Colonic mucosa (tissue), 4 donors: ENCODE results near the gene CAPSL. TPM values are rescaled to one million over a fixed set of nuclear protein-coding genes. Genes with fewer than 3 reads are reported as not detected.

Experiments
- DNase-seq: peaks from one replicate; pipeline ENCODE4 v3.0.0-alpha.2; 2020
- H3K27ac ChIP-seq: fragments of 200-600 bp; one replicate; pipeline ENCODE4 v1.8.0; 2021
- H3K27me3 ChIP-seq: fragments of 200-600 bp; one replicate; pipeline ENCODE4 v1.8.0; 2021
- H3K36me3 ChIP-seq: fragments of 200-600 bp; one replicate; pipeline ENCODE4 v1.8.0; 2021
- H3K4me1 ChIP-seq: fragments of 200-600 bp; one replicate; pipeline ENCODE4 v1.8.0; 2021; ENCODE audit warnings: mild to moderate bottlenecking
- H3K4me3 ChIP-seq: fragments of 200-600 bp; one replicate; pipeline ENCODE4 v1.8.0; 2021
- H3K9ac ChIP-seq, 2 donors: one replicate each; pipeline ENCODE4 v1.7.0; 2013; ENCODE audit warnings: control low read depth in 2 of 2, low read depth in 2 of 2, low read length in 2 of 2
- H3K9me3 ChIP-seq: fragments of 200-600 bp; one replicate; pipeline ENCODE4 v1.8.0; 2021
- CTCF ChIP-seq: fragments of 200-600 bp; IDR thresholded peaks from one replicate; pipeline ENCODE4 v1.8.0; 2022; ENCODE audit warnings: antibody characterized with exemption, mild to moderate bottlenecking
- intact Hi-C: fragments of 100-400 bp; cut with DNase I; formaldehyde crosslinking; loops from one replicate; pipeline ENCODE4 v1.14.1; 2022
- total RNA-seq, 2 donors: library from RNA; stranded (reverse); fragmentation: NEBNext Ultra II Directional in 1 of 2; extraction: Animal tissue kit (Norgen Biotek cat#: 25700) in 1 of 2; gene quantifications; one replicate each; pipeline ENCODE4 v1.2.1, GENCODE V29; 2021
- donor health status: healthy.
- donor health status: DM: no; HTN: no; CAD: no.
- donor health status: DM: no; HTN: no; CAD: no.

Gene CAPSL
- total RNA-seq, 2 donors from 2014 or later, result not detected

- Histone ChIP-seq H3K4me1 (no peaks in the 10 kb centered on the region), H3K36me3 (no peaks in the 10 kb centered on the region), H3K9ac (no peak overlapping the region), H3K27ac (no peak overlapping the region), H3K27me3 (no peaks in the 10 kb centered on the region), H3K4me3 (no peak overlapping the region), H3K9me3 (no peaks in the 10 kb centered on the region)
- intact Hi-C loops, result no loop called here
- TF ChIP-seq CTCF, result no peak
- DNase-seq, result no peak
Measured at GRCh38 chr5:35886381-35886780, 52.0 kb downstream of the CAPSL start.

GRCh38 chr5:35884773-35885172 lies 53.6 kb downstream of the CAPSL start:
- no peak for TF ChIP-seq CTCF
- H3K4me3 ChIP-seq, result no peak overlapping the region
- no peaks in the 10 kb centered on the region for H3K9me3 ChIP-seq
- no peaks in the 10 kb centered on the region for H3K4me1 ChIP-seq
- no peak overlapping the region for H3K27ac ChIP-seq
- DNase-seq, result no peak
- intact Hi-C loops, result no loop called here
- H3K9ac ChIP-seq, result no peak overlapping the region
- no peaks in the 10 kb centered on the region for H3K36me3 ChIP-seq
- H3K27me3 ChIP-seq, result no peaks in the 10 kb centered on the region

- no peak for TF ChIP-seq CTCF
- Histone ChIP-seq H3K27ac (no peak overlapping the region), H3K9me3 (no peaks in the 10 kb centered on the region), H3K27me3 (no peaks in the 10 kb centered on the region), H3K4me3 (no peak overlapping the region), H3K9ac (no peak overlapping the region), H3K36me3 (no peaks in the 10 kb centered on the region), H3K4me1 (no peaks in the 10 kb centered on the region)
- no peak for DNase-seq
- intact Hi-C loops, result no loop called here
Measured at GRCh38 chr5:35884191-35884769, 54.1 kb downstream of the CAPSL start.

GRCh38 chr5:35881758-35882157 lies 56.7 kb downstream of the CAPSL start:
- H3K27ac ChIP-seq, result no peak overlapping the region
- H3K36me3 ChIP-seq, result no peaks in the 10 kb centered on the region
- intact Hi-C loops, result no loop called here
- TF ChIP-seq CTCF, result no peak
- H3K9ac ChIP-seq, result no peak overlapping the region
- H3K27me3 ChIP-seq, result no peaks in the 10 kb centered on the region
- H3K4me1 ChIP-seq, result no peaks in the 10 kb centered on the region
- H3K9me3 ChIP-seq, result no peaks in the 10 kb centered on the region
- DNase-seq, result no peak
- no peak overlapping the region for H3K4me3 ChIP-seq

GRCh38 chr5:35880156-35880555 lies 58.3 kb downstream of the CAPSL start:
- Histone ChIP-seq H3K4me3 (no peak overlapping the region), H3K27me3 (no peaks in the 10 kb centered on the region), H3K27ac (no peak overlapping the region), H3K4me1 (no peaks in the 10 kb centered on the region), H3K9me3 (no peaks in the 10 kb centered on the region), H3K9ac (no peak overlapping the region), H3K36me3 (no peaks in the 10 kb centered on the region)
- intact Hi-C loops, result no loop called here
- no peak for DNase-seq
- TF ChIP-seq CTCF, result no peak

- Histone ChIP-seq H3K27me3 (no peaks in the 10 kb centered on the region), H3K4me3 (no peak overlapping the region), H3K9ac (no peak overlapping the region), H3K4me1 (no peaks in the 10 kb centered on the region), H3K9me3 (no peaks in the 10 kb centered on the region), H3K27ac (no peak overlapping the region), H3K36me3 (no peaks in the 10 kb centered on the region)
- intact Hi-C loops, result no loop called here
- DNase-seq, result no peak
- no peak for TF ChIP-seq CTCF
Measured at GRCh38 chr5:35879649-35880048, 58.8 kb downstream of the CAPSL start.
